ENCODE results near the gene ADAMTS15.

The ADAMTS15 gene, protein sequence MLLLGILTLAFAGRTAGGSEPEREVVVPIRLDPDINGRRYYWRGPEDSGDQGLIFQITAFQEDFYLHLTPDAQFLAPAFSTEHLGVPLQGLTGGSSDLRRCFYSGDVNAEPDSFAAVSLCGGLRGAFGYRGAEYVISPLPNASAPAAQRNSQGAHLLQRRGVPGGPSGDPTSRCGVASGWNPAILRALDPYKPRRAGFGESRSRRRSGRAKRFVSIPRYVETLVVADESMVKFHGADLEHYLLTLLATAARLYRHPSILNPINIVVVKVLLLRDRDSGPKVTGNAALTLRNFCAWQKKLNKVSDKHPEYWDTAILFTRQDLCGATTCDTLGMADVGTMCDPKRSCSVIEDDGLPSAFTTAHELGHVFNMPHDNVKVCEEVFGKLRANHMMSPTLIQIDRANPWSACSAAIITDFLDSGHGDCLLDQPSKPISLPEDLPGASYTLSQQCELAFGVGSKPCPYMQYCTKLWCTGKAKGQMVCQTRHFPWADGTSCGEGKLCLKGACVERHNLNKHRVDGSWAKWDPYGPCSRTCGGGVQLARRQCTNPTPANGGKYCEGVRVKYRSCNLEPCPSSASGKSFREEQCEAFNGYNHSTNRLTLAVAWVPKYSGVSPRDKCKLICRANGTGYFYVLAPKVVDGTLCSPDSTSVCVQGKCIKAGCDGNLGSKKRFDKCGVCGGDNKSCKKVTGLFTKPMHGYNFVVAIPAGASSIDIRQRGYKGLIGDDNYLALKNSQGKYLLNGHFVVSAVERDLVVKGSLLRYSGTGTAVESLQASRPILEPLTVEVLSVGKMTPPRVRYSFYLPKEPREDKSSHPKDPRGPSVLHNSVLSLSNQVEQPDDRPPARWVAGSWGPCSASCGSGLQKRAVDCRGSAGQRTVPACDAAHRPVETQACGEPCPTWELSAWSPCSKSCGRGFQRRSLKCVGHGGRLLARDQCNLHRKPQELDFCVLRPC

DNA sequence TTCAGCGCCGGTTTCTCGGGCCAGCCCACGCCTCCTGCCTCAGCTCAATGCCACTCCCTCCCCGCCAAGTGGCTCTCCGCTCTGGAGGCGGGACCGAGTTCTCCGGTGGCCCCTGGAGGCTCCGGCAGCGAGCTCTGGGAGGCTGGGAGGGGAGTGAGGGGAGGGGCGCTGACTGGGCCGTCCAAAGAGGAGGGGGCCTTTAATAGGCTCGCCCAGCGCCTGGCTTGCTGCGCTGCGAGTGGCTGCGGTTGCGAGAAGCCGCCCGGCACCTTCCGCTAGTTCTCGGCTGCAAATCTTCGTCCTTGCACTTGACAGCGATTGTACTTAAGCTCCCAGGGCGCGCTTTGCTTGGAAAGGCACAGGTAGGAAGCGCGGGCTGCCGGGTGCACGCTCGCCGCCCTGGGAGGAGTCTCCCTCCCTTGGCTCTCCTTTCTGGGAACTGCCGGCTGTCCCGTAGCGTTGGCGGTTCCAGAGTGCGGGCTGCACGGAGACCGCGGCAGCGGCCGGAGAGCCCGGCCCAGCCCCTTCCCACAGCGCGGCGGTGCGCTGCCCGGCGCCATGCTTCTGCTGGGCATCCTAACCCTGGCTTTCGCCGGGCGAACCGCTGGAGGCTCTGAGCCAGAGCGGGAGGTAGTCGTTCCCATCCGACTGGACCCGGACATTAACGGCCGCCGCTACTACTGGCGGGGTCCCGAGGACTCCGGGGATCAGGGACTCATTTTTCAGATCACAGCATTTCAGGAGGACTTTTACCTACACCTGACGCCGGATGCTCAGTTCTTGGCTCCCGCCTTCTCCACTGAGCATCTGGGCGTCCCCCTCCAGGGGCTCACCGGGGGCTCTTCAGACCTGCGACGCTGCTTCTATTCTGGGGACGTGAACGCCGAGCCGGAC, at the start of gene ADAMTS15:
ADAMTS15 (plus strand) TSS at position 230 of the 894 bp plus-strand sequence; CDS start at position 559, 329 bp downstream.
- DNase-seq: peak in 21 of 51 donors; percentile 16 to 43 (median 29)

DNA sequence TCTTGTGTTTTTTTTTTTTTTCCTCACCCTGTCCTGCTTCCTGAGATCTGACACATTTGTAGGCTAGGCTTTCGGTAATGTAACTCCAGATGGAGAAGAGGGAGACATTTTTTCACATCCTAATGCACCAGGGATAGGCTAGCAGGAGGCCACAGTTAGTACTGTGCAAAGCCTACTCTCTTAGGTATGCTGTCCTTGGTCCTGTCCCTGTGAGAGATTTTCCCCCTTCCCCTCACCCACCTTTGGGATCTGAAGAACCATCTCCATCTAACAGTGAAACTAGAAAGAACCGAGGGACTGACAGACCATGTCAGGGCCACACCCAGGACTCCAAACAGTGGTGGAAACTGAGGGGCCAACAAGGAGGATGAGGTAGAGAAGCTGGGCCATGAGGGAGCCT, 49.2 kb upstream of the ADAMTS15 start:
- DNase-seq: no peak

DNA sequence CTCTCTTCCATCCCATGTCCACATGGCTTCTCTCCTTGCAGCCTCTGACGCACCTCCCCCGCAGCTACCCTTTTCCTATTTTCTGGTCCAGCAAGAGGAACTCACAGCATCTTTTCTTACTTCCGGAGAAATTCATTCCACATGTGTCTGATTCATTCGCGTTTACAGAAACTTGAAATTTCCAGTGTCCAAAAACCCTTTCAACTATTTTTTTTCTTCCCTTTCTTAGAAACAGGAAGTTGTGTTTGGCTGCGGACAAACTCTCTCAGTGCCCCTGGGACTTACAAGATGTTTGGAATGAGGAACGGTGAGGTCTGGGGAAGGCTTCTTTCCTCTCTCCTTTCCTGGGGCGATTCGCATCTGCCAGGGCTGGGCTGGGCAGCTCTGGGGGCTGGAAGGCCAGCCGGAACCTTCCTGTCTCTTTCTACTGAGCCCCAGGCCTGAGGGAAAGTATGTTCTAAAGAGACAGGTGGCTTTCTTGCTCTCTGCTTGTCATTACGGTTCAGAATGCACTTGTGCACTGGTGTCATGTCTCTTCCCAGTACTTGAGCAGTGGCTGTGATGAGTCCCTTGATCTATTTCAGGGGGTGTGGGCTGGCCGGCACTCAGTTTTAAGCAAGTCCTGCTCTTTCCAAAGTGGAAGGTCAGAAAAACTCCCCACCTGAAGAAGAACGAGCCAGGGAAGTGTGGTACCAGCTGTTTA, 47.5 kb upstream of the ADAMTS15 start:
- no peak for DNase-seq

DNA sequence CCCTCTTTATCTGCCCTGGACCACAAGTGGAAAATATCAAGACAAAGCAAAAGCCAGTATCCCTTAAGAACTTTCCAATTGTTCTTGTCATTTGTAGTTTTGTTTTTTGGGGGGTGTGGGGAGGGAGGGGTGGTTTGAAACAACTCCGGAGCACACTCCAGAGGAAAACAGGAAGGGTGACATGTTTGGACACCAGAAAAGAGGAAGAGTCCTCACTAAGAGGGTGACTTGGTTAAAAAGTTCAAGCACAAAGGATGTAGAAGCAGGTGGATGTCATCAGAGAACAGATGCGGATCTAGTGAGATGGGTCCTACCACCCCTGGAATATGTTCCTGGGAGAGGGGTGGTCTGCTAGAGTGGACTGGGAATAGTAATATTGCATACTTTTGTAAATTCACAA, 45.9 kb upstream of the ADAMTS15 start:
- DNase-seq: no peak

DNA sequence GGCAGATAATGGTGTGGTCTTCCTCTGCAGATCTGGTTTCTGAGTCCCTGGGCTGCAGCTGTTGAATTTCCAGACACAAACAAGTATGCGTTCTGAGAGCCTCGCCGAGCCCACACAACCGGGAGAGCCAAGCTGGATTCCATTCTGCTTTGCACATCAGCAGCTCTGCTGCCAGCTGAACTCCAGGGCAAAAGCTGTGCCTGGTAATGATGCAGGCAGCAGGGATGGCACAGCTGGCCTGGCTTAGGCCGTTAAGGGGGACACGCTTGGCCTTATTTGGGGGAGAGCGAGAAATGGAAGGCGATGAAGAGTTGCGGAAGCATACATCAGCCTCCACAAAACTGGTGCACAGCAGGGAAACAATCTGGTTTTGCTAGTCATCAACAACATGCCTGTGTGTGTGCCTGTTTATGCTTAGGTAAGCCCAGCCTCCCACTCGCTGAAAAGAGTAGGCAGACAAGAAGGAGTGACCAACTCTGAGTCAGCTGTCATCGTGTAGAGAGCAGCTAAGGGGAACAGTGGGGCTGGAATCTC, 45.1 kb upstream of the ADAMTS15 start:
- peak in 32 of 51 donors; percentile 14 to 85 (median 30) for DNase-seq

DNA sequence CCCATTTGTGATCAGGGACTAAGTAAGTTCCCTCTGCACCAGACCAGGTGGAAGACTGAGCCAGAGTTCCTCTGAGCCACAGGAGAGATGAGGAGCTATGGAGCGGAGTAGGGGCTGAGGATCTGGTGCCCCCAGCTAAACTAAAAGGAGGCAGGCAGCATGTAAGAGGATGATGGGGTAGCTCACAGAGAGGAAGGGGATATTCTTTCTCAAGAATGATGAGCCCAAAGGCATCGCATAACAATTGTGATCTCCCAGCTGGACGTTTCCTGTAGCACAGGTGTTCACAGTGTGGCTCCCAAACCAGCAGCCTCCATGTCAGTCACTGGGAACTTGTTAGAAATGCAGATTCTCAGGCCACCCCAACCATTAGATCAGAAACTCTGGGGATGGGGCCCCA, 44.5 kb upstream of the ADAMTS15 start:
- DNase-seq: no peak

DNA sequence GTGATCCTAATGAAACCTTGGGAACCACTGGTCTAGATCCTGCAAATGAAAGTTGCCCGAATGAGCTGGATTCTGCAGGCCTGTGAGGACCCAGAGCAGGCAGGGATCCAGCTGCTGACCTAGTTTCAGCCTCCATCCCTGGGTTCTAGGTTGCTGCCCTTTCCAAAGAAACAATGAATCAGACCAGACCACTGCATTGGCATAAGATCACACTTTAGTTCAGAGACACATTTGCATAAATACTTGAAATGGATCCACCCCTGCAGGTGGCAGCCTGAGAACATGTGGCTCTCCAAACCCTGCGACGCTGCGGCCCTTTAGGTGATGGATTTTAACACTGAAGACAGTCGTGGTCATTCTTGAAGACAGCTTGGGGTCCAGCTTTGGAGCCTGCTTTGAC, 43.7 kb upstream of the ADAMTS15 start:
- DNase-seq: no peak

DNA sequence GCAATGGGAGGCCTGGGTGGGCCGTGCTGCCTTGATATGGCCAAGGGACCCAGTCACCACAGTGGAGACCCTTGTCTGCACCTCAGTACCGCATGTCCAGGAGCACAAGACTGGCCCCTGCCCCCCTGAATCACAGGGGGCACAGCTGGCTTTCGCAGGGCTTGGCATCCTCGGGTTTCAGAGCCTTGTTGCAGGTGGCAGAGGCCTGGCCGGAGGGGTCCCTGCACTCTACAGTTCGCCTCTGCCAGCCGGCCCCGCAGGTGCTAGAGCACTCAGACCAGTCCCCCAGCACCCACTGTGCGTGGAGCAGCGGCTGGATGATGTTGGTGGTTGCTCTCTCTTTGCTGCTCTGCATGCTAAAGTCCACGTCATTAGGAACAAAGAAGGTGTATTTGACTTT, 43.0 kb upstream of the ADAMTS15 start:
- DNase-seq: no peak

DNA sequence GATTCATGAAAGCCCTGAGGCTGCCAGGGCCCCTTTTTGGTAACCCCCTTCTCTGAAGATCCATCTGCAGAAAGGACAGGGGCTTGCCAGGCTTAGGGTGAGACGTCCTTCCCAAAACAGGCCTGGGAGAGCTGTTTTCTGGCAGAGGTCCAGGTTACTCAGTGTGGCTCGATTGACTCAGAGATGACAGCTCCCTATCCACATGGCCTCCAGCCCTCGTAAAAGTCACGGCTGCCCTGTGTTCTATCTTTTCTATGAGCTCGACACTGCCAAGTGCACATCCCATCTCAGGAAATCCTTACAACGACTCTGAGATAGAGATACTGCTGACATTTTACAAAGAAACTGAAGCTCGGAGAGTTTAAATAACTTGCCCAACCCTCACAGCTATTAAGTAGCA, 40.5 kb upstream of the ADAMTS15 start:
- peak in 1 of 51 donors; percentile 26 for DNase-seq

DNA sequence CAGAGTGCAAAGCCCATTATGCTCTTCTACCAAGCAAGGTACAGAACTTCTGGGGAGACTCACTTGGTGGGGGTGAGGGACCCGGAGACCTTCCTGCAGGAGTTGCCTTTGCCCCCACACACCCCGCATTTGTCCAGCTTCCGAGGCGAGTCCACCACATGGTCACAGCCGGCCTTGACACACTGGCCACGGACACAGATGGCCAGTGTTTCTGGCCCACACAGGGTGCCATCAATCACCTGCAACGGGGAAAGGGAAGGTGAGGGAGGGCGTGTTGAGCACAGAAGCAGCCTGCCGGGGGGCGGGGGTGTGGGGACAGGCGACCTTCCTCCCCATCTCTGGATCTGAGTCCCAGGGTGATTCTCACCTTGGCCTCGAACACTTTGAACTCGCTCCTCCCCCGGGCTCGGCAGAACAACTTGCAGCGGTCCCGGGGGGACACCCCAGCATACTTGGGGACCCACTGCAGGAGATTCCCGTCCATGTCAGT, 40.0 kb upstream of the ADAMTS15 start:
- no peak for DNase-seq

DNA sequence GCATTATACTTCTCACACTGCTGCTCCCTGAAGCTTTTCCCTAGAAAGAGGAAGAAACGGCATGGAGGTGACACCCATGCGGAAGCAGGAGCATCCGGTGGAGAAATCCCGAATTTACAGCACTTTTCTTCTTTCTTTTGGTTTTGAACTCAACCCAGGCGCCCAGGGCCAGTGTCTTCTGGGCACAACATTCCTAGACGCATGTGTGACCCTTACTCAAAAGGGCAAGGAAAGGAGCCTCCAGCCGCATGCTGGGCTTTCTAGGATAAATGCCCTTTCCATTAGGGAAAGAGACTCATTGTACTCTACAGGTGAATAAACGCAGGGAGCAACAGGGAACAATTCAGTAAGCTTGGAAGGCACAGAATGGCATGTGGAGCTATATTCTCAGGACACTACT, 39.5 kb upstream of the ADAMTS15 start:
- no peak for DNase-seq

DNA sequence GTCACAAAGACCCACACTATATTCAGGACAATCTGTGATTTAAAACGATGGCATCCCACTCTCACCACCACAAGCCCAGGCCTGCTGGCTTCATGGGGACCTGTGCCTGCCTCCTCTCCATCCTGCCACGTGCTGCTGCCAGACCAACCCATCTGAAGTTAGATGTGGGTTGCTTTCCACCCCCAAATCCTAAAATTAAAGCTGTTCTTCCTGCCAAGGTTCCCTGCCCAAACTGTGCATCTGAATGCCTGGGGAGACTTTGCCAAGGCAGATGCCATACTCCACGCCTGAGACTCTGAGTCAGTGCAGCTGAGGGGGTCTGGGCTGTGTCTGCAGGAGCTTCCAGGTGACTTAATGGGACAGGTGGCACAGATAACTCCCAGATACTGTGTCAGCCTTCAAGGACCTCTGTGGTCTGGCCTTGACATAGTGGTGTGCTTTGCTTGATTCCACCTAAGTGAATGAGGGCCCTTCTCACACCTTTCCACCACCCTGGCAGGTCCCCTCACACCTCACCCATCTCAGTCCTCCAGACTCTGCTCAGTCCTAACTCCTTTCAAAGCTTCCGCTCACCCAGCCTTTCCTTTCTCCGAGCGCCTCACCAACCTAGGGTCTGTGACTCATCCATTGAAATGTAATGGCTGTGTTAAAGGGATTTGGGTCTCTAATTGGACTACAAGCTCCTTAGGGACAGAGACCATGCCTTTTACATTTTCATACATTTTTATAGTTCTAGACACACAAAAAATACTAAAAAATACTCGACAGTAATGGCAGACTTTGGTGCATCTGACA, 38.7 kb upstream of the ADAMTS15 start:
- peak in 1 of 51 donors; percentile 36 for DNase-seq

DNA sequence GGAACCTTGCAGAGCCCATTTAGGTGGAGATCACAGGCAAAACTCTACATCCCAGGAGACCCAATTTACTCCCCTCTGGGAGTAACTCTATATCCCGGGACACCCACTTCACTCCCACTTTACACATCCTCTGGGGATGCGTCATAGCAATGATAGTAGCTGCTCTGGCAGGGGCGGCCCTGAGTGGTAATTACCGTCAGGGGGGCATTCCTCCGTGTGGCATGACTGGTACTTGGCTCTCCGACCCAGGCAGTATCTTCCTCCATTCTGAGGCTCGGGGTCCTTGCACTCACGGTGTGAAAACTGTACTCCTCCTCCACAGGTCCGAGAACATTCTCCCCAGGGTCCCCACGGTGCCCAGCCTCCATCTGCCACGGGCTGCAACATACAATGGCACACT, 37.2 kb upstream of the ADAMTS15 start:
- DNase-seq: no peak

DNA sequence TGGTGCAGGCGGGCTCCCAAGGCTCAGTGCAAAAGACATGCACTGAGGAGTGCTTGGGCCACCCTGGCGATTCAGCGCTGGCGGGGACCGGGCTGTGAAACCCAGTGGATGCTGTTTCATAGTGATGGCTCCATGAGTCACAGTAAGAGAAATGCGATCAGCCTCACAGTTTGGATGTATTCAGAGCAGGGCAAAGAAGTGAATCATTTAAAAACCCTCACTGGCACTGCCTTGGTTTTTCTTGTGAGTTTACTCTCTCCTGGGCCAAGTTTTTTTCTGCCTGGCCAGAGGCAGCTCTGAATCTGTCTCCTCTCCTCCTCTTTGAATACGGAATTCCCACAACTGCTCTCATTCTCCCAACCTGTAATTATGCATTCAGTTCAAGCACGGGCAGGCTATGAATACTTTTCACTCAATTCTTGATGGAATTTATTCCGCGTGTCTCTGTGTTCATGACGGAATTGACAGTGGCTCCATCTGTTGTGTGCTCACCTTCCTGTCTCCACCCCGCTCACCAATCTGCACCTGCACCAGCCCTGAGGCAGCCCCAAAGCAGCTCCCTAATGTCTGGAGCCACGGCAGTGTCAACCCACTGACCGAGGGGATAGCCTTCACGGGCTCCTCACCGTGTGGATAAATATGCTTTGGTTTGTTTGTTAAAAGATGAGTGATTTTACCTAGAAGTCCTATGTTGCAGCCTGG, 34.9 kb upstream of the ADAMTS15 start:
- DNase-seq: peak in 7 of 51 donors; percentile 10 to 65 (median 28)

DNA sequence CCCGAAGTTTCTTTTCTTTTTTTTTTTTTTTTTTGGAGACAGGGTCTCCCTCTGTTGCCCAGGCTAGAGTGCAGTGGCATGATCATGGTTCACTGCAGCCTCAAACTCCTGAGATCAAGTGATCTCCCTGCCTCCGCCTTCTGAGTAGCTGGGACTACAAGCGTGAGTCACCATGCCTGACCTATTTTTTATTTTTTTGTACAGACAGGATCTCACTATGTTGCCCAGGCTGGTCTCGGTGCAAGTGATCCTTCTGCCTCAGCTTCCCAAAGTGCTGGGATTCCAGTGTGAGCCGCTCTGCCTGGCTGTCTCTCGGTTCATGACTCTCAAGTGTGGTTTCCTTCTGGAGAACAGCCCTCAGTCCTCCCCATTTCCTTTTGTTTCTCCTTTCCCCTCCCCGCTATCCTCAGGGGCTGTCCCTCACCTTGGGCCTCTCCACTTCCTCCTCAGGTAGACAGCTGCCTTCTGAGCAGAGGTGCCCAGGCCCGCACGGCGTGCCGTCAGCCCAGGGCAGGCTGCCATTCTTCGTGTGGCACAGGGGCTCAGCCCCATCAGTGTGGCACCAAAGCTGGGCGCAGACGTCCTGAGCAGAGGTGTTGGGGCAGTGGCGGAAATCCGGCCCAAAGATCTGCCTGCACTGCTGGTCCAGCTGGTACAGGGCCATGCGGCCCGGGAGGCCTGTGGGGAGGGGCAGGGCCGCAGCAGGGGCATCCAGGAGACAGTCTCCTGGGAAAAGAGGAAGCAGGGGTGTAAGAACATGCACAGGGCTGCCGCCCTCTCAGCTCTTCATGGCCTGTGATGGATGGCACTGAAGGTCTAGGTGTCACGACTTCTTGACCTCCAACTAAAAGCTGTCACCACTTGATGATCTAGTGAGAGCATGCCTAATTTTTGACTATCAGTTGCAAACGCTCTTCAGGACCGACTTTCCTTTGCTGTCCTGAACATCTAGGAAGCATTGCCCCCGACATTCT, 34.1 kb upstream of the ADAMTS15 start:
- no peak for DNase-seq

DNA sequence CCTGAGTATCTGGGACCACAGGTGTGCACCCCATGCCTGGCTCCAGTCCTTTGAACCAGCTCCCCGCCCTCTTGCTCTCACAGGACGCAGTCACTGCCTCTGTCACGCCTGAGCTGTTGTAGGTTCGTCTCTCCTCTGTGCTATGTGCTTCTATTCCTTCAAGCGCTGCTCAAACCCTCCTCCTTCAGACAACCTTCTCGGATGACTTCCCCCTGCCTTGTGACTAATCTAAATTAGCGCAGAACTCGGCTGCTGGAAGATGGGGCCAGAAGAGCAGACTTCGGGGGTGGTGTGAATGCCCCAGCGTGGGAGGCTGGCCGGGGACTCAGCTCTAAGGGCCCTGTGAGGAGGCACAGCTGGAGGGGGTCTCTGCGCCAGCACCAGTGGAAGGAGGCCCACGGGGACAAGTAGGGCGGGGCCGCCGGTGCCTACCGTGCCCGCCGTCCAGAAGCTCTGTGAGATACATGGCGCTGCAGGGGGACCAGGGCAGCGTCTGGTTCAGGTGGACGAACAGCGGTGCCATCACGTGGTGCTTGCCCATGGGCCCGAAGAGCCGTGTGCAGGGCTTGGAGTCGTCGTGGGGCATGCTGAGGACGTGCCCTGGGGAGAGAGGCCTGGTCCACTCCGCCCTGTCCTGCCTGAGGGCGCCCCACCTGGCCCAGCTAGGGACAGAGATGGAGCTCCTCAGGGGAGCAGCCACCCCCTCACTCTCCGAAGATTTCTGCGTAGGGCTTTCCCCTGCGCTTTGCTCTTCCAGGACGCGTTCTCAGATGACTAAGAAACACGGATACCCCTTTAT, 32.5 kb upstream of the ADAMTS15 start:
- DNase-seq: no peak

DNA sequence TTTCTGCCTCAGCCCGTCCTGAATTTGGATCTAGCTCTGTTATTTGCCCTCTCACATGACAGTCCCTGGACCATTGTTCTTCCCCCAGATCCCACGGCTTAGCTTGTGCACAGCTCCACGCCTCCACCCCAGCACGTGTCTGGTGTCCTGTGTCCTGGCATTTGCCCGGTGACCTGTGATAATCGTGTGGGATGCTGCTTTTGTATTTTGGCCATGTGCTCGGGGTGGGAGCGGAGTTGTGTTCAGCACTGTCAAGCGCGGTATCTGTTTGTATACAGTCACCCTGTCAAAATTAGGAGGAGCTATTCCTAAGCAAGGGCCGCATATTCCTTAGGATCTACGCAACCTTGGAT, 31.9 kb upstream of the ADAMTS15 start:
- no peak for DNase-seq

Data from hypothalamus (tissue), 51 donors.